Measurements from ENCODE around the gene P2RY6.

Gene P2RY6

GRCh38 chr11:73281796-73282660 lies 9.9 kb downstream of the P2RY6 start:
- DNase-seq = no peak

GRCh38 chr11:73283276-73284000 lies 11.3 kb downstream of the P2RY6 start:
- DNase-seq = no peak

- DNase-seq = no peak
These were observed 12.0 kb downstream of the P2RY6 start for GRCh38 chr11:73284106-73284505.

- DNase-seq = no peak
These were observed 13.6 kb downstream of the P2RY6 start for GRCh38 chr11:73285721-73286120.

GRCh38 chr11:73286240-73286810 lies 14.2 kb downstream of the P2RY6 start:
- no peak for DNase-seq

GRCh38 chr11:73287400-73288101 lies 15.4 kb downstream of the P2RY6 start:
- no peak for DNase-seq

GRCh38 chr11:73288192-73288872 lies 16.2 kb downstream of the P2RY6 start:
- DNase-seq = no peak

- peak; percentile 50 for DNase-seq
These were observed 17.0 kb downstream of the P2RY6 start for GRCh38 chr11:73288873-73289707.

GRCh38 chr11:73290536-73290935 lies 18.4 kb downstream of the P2RY6 start:
- DNase-seq = no peak

- DNase-seq = no peak
These were observed 19.1 kb downstream of the P2RY6 start for GRCh38 chr11:73291196-73291595.

- no peak for DNase-seq
These were observed 19.8 kb downstream of the P2RY6 start for GRCh38 chr11:73291781-73292524.

GRCh38 chr11:73292525-73292894 lies 20.4 kb downstream of the P2RY6 start:
- DNase-seq = no peak

GRCh38 chr11:73293356-73293936 lies 21.3 kb downstream of the P2RY6 start:
- DNase-seq = no peak

- no peak for DNase-seq
These were observed 22.5 kb downstream of the P2RY6 start for GRCh38 chr11:73294604-73295003.

GRCh38 chr11:73295241-73295995 lies 23.3 kb downstream of the P2RY6 start:
- no peak for DNase-seq

- DNase-seq = no peak
These were observed 23.8 kb downstream of the P2RY6 start for GRCh38 chr11:73295996-73296318.

GRCh38 chr11:73296501-73297230 lies 24.5 kb downstream of the P2RY6 start:
- no peak for DNase-seq

GRCh38 chr11:73297231-73297590 lies 25.1 kb downstream of the P2RY6 start:
- DNase-seq = no peak

GRCh38 chr11:73297702-73298101 lies 25.6 kb downstream of the P2RY6 start:
- DNase-seq = no peak

All from DMS79 (cell line).